Stimulated activated CD8-positive, alpha-beta memory T cell treated with anti-CD3 and anti-CD28 coated beads, Interleukin-15, amount 100 ng/mL, for 24 hours (primary cell): Measurements from ENCODE around the gene DLG3.
"Not testable (repeated sequence)": the region's sequence is repeated elsewhere in the genome, so short reads cannot be mapped to it uniquely, and the experiment has no call there.

ENCODE experiments used
- DNase-seq: peaks from one replicate; pipeline ENCODE4 v3.0.0-alpha.2; 2020; ENCODE audit warnings: low read depth

The DLG3 gene

DNA sequence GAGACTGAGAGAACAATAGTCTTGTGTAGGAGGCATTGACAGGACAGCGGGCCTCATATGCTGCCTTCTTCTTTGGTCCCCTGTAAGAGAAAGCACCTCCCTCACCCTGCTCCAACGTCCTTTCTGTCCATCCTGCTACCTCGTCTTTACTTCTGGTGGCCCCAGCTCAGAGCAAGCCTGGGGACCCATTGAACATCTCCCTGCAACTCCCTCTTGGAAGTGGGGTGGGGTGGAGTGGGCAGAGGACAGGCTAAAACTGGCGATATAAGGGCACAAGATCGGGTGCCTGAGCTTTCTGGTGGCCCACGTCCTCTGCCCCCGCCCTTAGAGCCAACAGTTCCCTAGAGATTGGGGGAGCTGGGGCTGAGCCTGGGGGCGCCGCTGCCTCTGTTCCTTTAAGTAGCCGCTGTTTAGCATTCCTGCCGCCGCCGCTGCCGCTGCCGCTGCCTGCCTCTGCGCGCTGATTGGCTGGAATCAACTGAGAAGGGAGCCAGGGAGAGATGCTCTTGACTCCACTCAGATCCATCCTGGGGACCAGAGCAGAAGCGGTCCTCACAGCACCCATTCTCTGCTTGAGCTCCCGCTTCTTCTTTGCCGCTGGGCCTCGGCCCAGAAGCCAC, at the start of gene DLG3:
TSS of gene DLG3 (plus strand) at position 510 of the 620 bp plus-strand sequence. CDS start 367 bp downstream, outside the sequence.
- no peak for DNase-seq

DNA sequence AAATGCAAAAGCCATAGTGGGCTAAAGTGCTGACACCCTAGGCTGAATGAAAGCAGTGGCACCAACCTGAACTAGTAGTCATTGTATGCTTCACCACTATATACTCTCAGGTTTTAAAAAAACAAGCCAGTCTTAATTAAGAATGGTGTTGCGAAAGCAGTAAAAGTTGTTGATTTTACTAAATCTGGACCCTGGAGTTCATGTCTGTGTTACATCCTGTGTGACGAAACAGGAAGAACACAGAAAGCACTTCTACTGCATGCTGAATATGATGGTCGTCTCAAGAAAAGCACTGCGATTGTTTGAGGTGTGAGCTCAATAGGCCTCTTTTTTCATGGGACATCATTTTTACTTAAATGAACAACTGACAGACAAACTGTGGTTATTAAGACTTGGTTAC, 45.7 kb upstream of the DLG3 start:
- no peak for DNase-seq

DNA sequence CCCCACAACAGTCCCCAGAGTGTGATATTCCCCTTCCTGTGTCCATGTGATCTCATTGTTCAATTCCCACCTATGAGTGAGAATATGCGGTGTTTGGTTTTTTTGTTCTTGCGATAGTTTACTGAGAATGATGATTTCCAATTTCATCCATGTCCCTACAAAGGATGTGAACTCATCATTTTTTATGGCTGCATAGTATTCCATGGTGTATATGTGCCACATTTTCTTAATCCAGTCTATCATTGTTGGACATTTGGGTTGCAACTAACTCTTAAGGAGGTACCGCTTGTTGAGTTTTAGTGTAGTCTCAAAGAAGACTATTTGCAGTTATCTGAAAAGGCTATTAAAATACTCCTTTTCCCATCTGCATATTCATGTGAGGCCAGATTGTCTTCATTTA, 44.5 kb upstream of the DLG3 start:
- DNase-seq = not testable (repeated sequence)

DNA sequence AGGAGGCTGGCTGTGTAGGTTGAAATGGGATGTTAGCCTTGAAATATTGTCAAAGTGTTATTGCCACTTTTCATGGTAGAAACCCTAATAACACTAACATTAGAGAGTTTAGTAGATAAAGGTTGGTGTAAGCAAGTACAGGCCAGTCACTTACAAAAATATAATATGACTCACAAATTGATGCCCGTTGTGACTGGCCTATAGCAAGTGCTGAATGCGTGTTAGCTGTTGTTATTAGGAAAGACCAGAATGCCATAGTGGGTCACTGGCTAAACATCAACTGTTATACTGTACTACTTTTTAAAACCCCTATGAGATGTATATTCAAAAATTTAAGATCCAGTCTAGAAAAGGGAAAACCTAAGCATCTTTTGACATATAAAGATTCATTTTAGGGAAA, 41.9 kb upstream of the DLG3 start:
- DNase-seq = no peak

DNA sequence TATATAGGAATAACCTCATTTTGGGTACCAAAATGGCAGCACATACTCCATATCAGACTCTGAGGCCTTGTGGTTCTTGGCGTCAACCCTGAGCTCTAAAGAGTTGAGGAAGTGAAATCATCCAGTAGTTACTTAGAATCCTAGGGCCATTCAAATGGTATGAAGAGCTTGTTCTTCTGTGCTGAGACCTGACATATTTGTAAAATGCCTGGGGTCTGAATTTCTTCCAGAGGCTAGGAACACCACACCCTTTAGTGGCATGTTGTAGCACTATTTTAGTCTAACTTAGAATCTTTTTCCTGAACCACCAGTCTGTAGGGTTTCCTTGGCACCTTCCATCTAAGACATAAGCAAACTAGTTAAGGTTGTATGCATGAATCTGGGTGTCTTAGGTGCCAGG, 39.6 kb upstream of the DLG3 start:
- no peak for DNase-seq

DNA sequence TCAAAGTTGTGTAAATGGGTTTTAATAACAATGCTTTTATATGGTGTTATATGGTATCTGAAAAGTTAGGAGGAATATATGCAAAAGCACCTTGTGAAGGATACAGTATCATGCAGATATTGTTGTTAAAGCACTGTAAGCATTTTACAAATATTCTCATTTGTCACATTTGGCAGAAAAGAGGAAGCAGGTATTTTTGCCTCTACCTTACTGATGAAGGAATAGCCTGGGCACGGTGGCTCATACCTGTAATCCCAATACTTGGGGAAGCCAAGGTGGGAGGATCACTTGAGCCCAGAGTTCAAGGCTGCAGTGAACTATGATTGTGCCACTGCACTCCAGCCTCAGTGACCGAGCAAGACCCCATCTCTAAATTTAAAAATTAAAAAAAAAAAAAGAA, 33.7 kb upstream of the DLG3 start:
- DNase-seq = no peak

DNA sequence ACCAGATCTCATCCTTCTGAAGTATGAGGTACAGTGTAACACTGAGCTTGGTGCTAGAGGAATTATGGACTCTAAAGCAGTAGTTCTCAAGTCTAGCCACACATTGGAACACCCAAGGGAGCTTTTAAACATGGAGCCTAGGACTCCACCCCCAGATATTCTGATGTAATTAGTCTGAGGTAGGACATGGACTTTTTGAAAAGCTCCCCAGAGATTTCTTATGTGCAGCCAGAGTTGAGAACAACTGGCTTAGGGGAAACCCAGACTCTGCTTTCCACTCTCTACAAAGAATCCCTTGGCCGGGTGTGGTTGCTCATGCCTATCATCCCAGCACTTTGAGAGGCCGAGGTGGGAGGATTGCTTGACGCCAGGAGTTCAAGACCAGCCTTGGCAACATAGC, 33.2 kb upstream of the DLG3 start:
- DNase-seq = no peak

DNA sequence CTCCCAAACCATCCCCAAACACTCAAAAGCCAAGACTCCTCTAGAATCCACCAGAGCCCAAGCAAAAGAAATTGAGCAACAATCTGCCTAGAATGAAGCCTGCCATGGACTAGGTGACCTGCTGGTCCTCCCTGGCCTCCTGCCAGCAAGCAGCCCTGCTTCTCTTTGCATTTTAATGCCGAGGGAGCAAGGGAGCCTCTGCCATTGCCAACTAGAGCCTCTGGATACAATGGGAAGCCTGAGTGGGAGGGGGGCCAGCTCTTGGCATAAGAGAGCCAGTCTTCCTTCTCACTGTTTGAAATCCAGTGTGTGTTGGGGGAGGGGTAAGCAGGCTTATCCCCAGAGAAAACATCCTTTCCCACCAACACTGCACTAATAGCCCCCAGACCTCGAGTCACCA, 23.0 kb upstream of the DLG3 start:
- no peak for DNase-seq

DNA sequence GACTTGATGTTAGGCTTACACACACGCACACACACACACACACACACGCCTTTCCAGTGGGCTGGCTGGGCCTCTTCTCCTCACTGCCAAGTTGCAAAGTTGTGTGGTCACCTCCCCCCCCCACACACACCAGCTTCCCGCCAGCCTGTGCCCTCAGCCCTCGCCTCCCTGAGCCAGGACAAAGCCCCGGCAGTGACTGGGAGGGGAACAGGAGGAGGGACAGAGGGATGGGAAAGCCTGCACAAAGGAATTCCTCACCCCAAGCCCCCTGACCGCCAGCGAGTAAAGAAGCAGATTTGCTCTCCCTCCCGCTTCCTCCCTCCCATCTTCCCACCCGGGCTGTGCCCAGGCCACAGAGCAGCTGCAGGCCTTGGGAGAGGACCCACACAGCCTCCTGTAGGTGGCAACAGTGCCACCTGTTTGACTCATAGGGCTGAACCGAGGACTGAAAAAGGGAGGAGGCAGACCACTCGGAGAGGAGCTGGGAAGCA, 21.7 kb upstream of the DLG3 start, which contains the start of gene GDPD2:
TSS of gene GDPD2 (plus strand) at position 464 of the 491 bp plus-strand sequence. CDS start 1,671 bp downstream, outside the sequence.
- no peak for DNase-seq

DNA sequence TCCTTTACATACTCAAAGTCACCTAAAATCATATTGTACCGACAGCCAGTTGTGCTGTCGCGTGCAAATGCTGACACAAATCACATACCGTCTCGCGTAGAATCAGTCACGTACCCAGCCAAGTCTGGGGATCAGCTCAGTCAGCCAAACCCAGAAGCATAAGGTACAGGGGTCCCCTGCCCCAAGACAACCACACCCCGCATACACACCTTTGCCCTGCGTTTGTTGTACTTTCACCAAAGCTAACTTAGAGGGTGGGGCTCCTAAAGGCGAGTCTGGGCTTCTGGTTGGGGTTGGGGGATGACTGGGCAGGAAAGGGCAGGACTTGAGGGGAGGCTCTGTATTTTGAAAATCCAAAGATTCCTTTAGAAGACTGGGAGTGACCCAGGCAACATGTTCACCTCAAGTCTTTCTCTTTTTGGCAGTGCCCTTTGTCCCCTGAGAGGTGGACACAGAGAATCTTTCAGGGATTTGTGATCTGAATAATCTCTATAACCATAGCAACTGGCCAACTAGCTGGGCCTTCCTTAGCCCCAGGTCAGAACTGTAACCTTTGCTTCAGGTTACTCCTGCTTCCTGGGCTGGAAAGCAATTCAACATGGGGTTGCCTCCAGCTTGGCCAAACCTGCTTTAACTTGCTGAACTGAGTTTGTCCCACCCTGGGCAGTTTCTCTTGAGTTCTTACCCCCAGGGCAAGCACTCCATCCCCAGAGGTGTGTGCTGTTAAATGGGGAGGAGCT, 20.5 kb upstream of the DLG3 start:
- DNase-seq = no peak

DNA sequence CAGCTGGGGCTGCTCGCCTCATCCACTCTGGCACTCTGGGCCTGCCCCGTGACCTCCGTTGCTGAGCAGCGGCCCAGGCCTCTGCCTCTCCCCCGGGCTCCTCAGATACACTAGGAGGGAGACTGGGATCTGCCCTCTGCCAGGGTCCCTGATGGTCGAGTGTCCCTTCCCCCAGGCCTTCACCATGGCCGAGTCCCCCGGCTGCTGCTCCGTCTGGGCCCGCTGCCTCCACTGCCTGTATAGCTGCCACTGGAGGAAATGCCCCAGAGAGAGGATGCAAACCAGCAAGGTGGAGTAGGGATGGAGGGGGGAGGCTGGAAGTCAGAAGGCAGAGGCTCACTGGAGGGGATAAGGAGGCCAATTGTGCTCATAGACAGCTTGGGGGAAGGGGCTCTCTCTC, 19.8 kb upstream of the DLG3 start:
- no peak for DNase-seq

DNA sequence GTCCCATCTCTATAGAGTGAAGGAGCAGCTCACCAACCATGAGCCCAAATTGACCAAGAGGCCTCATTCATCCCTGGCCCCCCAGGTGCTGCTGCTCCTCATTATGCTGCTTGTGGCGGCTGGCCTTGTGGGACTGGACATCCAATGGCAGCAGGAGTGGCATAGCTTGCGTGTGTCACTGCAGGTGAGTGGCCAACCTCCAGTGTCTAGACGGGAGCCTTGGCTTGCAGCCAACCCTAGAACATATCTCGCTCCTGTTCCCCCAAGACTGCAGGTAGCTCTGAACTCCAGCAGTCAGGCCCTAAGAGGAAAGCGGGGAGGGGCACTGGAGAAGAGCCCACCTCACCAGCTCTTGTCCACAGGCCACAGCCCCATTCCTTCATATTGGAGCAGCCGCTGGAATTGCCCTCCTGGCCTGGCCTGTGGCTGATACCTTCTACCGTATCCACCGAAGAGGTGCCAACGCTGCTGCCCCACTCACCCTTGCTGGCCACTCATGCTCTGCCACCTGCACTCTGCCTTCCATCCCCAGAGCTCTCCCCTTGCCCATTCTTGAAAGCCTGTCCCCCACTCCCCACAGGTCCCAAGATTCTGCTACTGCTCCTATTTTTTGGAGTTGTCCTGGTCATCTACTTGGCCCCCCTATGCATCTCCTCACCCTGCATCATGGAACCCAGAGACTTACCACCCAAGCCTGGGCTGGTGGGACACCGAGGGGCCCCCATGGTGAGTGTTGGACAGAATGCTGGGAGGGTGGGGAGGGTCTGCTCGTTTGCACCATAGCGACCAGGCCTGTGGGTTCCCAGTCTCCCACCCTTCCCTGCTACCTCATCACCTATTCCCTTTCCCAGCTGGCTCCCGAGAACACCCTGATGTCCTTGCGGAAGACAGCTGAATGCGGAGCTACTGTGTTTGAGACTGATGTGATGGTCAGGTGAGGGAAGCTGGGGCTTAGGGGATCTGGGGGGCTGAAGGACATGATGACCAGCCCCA, 18.1 kb upstream of the DLG3 start:
- DNase-seq = no peak

DNA sequence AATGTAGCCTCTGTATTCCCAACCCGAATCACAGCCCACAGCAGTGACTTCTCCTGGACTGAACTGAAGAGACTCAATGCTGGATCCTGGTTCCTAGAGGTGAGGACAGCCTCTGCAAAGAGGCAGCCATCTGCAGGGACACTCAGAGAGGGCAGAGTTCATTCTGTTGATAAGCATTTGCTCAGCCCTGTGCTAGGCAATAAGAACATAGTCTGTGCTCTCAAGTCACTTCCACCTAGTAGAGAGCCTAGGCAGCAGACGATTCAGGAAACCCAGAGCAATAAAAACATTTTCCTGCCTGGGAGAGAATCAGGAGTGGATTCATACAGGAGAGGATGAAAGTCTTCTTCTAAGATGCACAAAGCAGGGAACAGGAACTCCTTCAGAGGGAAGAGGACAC, 17.3 kb upstream of the DLG3 start:
- no peak for DNase-seq

DNA sequence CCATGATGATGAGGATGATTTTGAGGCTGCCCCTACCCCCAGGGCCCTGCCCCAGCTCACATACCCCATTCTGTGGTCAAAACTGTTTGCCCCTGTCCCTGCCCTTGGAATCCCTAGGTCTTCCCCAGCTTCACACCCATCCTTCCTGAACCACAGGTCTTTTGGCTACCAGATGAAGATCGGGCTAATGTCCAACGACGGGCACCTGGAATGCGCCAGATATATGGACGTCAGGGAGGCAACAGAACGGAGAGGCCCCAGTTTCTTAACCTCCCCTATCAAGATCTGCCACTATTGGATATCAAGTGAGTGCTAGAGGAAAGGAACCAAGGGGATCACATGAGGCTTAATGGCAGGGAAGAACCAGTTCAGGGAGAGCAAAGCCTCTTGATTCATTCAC, 14.9 kb upstream of the DLG3 start:
- DNase-seq = no peak

DNA sequence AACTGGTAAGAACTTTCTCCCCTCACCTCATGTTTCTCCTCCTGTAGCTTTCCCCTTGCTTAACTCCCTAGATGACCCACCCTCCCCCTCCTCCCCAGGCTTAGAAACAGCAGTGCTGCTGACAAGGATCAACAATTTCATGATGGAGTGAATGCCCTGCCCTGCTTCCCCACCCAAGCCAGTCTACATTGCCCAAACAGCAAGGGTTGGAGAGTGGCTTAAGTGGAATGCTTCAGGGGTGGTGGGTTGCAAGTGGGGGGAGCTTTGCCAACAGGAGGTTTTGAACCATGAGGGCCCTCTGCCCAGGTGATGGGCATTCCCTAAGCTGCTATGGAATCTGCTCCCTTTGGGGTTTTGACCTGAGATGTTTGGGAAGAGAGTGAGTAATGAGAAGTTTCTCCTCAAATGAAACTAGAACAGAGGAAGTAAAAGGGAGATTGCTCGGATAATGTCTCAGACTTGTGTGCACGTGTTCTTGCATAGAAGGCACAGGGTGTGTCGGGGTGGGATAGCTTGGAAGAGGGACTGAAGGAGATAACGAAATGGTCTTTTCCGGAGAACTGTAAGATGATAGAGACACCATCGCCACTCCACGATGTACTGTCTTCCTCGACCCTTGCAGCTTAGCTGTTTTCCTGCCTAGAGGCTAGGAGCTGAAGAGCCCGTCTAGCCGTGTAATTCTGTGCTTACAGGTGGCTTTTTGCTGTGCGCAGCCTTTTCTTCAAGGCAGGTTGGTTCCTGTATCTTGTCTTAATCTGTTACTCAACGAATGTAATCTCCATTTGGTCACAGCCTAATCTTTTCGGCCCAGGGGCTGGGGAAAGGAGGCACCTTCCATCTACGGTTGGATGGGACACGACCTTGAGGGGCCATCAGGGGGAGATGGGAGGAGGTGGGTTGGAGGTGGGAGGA, 11.4 kb upstream of the DLG3 start:
- DNase-seq = no peak

DNA sequence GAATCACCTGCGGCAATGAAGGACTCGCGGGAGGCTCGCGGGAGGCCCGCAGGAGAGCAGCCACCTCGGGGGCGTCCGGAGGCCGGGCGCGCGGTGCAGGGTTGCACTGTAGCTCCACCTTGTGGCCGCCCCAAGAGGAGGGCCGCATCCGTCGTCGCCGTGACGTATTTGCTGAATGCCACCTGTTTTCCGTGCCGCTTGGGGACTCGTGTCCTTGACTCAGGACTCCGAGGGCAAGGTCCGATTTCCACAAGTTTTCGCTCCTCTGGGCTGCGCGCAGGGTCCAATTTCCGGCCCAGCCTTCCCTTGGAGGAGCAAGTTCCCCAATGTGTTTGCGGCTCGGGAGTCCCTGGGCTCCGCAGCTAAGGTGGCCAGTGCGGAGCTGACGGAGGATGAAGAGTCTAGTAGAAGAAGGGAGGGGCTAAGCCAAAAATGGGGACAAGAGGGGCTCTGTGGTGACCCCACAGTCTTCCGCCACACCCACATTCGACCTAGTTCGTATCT, 10.7 kb upstream of the DLG3 start:
- DNase-seq = peak; percentile 39

DNA sequence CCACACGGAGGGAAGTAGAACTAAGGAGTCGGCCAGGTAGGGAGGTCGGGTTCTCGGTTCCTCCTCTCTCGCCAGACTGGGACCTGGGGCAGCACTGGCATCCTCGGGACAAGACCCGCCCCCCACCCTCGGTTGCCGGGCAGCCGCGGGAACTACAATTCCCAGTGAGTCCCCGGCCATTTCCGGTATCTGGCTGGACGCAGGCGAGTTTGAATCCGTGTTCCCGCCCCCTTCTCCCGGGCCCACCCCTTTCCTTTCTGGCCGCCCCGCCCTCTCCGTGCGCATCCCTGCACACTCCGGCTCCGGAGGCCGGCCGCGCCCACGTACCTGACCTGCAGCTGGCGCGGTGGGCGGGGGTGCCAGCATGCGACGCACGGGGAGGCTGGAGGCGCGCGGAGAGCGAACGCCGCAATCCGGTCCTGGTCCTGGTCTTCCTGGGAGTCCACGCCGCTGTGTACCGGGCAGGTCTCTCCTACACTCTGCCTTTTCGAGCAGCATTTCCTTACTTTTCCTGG, 10.2 kb upstream of the DLG3 start:
- DNase-seq = peak; percentile 31

DNA sequence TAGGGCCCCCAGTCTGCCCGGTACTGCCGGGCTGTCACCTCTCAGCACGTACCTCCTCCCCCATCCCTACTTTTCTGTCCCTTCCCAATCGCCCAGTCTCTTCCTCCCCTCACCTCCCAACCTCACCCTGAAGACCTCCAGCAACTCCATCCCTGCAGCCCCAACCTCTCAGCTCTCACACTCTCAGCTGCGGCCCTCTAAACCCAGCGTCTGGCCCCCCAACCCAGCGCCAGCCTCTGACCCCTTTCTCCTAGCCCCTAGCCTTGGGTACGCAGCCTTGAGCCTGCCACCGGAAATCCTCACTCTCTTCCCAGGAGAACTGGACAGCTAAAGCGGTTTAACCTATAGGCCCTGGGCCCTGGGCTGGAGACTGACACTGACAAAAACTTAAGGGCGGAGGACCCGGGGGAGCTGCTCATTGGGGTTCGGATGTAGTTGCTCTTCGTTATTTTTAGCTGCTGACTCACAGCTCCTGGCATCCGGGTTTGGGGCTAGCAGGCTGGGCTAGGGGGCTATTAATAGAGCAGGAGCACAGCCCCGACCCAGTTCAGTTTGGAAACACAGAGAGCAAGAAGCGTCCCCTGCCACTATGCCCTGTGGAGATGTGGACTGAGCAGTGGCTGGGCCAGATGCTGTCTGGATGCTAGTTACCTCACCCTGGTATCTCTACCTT, 9.6 kb upstream of the DLG3 start:
- no peak for DNase-seq

DNA sequence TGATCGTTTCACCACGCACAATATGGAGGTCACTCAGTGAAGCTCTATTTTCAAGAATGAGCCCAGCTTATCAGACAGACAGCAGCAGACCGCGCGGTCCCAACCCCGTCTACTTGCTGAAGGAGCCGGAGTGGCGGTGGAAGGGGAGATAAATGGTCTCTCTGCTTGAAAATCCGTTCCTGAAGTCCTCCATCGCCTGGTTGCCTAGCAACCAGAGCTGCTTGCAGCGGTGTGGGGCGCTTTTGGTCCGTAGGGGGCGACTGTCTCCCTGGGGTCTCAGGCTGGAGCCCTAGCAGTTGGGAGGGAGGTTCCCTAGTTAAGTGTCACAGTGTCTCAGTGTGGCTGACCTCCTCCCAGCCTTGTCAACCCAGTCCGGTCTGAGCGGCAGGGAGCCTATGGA, 8.3 kb upstream of the DLG3 start:
- DNase-seq = no peak

DNA sequence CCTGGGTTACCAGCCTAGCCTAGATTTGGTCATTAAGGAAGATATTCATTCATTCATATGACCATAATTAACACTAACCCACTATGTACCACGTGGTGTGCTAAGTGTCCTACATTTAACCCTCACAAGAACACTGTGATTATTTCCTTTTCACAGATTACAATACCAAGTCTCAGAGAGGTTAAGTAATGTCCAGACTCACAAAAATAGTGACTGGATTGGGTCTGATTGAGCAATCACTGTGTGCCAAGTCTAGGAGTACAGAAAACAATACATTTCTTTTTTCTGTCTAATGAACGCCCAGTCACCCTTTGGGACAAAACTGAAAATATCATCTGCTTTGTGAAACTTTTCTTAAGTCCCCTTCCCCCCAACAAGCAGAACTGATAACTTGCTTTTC, 7.6 kb upstream of the DLG3 start:
- no peak for DNase-seq
